ENCODE results near the gene LUC7L. TPM values are rescaled to one million over a fixed set of nuclear protein-coding genes. Genes with fewer than 3 reads are reported as not detected.
"Not testable (repeated sequence)": the region's sequence is repeated elsewhere in the genome, so short reads cannot be mapped to it uniquely, and the experiment has no call there.

The LUC7L gene
- total RNA-seq, 3 donors from 2014 or later, result 76.0 to 82.0 (median 76.2) TPM

- not testable (repeated sequence) for H3K36me3 Mint-ChIP-seq (ENCODE audit: insufficient read depth)
These were observed 55.1 kb downstream of the LUC7L start for GRCh38 chr16:173928-174769.

GRCh38 chr16:173211-173854 is 55.9 kb downstream of the LUC7L start:
- ATAC-seq; H3K36me3 Mint-ChIP-seq (ENCODE audit: insufficient read depth); DNase-seq; H3K9me3 Mint-ChIP-seq: not testable (repeated sequence)
- Mint-ChIP-seq H3K4me3 (peak overlapping the region; percentile 26), H3K27me3 (ENCODE audit: low read depth) (peaks cover 67% of the 10 kb centered on the region), H3K4me1 (ENCODE audit: low read depth) (peaks cover 11% of the 10 kb centered on the region)

More at GRCh38 chr16:173928-174769, 55.1 kb downstream of the LUC7L start:
- Mint-ChIP-seq H3K4me1 (ENCODE audit: low read depth) (peaks cover 11% of the 10 kb centered on the region), H3K27me3 (ENCODE audit: low read depth) (peaks cover 63% of the 10 kb centered on the region)
- ATAC-seq, DNase-seq, H3K9me3 Mint-ChIP-seq, H3K4me3 Mint-ChIP-seq: not testable (repeated sequence)

- peak; percentile 57 to 59 for ATAC-seq
- H3K36me3 Mint-ChIP-seq (ENCODE audit: insufficient read depth); DNase-seq; H3K9me3 Mint-ChIP-seq: not testable (repeated sequence)
- Mint-ChIP-seq H3K27me3 (ENCODE audit: low read depth) (peaks cover 67% of the 10 kb centered on the region), H3K4me3 (peak within 1 kb of the TSS; percentile 26), H3K4me1 (ENCODE audit: low read depth) (peaks cover 11% of the 10 kb centered on the region)
These were observed 56.8 kb downstream of the LUC7L start, which contains the start of gene HBA2 for GRCh38 chr16:172374-172941. HBA2 (plus strand) TSS chr16:172876; CDS start chr16:172913, 37 bp downstream.

DNA sequence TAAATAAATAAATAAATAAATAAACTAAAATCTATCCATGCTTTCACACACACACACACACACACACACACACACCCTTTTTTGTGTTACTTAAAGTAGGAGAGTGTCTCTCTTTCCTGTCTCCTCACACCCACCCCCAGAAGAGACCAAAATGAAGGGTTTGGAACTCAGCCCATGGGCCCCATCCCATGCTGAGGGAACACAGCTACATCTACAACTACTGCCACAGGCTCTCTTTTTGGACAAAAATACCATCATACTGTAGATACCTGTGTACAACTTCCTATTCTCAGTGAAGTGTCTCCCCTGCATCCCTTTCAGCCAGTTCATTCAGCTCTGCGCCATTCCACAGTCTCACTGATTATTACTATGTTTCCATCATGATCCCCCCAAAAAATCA is 58.5 kb downstream of the LUC7L start:
- no peak for ATAC-seq
- no peak overlapping the region for H3K4me3 Mint-ChIP-seq
- peaks cover 72% of the 10 kb centered on the region for H3K27me3 Mint-ChIP-seq (ENCODE audit: low read depth)
- no peaks in the 10 kb centered on the region for H3K36me3 Mint-ChIP-seq (ENCODE audit: insufficient read depth)
- no peak for DNase-seq
- H3K4me1 Mint-ChIP-seq (ENCODE audit: low read depth), result peaks cover 18% of the 10 kb centered on the region
- H3K9me3 Mint-ChIP-seq, result no peaks in the 10 kb centered on the region

DNA sequence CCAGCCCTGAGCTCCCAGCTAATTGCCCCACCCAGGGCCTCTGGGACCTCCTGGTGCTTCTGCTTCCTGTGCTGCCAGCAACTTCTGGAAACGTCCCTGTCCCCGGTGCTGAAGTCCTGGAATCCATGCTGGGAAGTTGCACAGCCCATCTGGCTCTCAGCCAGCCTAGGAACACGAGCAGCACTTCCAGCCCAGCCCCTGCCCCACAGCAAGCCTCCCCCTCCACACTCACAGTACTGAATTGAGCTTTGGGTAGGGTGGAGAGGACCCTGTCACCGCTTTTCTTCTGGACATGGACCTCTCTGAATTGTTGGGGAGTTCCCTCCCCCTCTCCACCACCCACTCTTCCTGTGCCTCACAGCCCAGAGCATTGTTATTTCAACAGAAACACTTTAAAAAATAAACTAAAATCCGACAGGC is 59.2 kb downstream of the LUC7L start:
- H3K4me3 Mint-ChIP-seq; H3K9me3 Mint-ChIP-seq; DNase-seq; H3K36me3 Mint-ChIP-seq (ENCODE audit: insufficient read depth); ATAC-seq: not testable (repeated sequence)
- peaks cover 69% of the 10 kb centered on the region for H3K27me3 Mint-ChIP-seq (ENCODE audit: low read depth)
- peaks cover 15% of the 10 kb centered on the region for H3K4me1 Mint-ChIP-seq (ENCODE audit: low read depth)

GRCh38 chr16:169014-169413 is 60.2 kb downstream of the LUC7L start:
- Mint-ChIP-seq H3K27me3 (ENCODE audit: low read depth) (peaks cover 59% of the 10 kb centered on the region), H3K36me3 (ENCODE audit: insufficient read depth) (no peaks in the 10 kb centered on the region), H3K9me3 (no peaks in the 10 kb centered on the region), H3K4me1 (ENCODE audit: low read depth) (peaks cover 8% of the 10 kb centered on the region), H3K4me3 (no peak overlapping the region)
- ATAC-seq, result no peak
- DNase-seq, result no peak

GRCh38 chr16:168424-168823 is 60.8 kb downstream of the LUC7L start:
- no peak overlapping the region for H3K4me3 Mint-ChIP-seq
- ATAC-seq, result no peak
- H3K9me3 Mint-ChIP-seq, result no peaks in the 10 kb centered on the region
- no peaks in the 10 kb centered on the region for H3K36me3 Mint-ChIP-seq (ENCODE audit: insufficient read depth)
- peaks cover 57% of the 10 kb centered on the region for H3K27me3 Mint-ChIP-seq (ENCODE audit: low read depth)
- no peak for DNase-seq
- H3K4me1 Mint-ChIP-seq (ENCODE audit: low read depth), result peaks cover 7% of the 10 kb centered on the region

GRCh38 chr16:167122-167690 is 62.0 kb downstream of the LUC7L start:
- Mint-ChIP-seq H3K36me3 (ENCODE audit: insufficient read depth) (no peaks in the 10 kb centered on the region), H3K4me1 (ENCODE audit: low read depth) (peaks cover 7% of the 10 kb centered on the region), H3K9me3 (no peaks in the 10 kb centered on the region), H3K27me3 (ENCODE audit: low read depth) (peaks cover 56% of the 10 kb centered on the region), H3K4me3 (no peak overlapping the region)
- no peak for DNase-seq
- no peak for ATAC-seq

GRCh38 chr16:166375-167121 is 62.7 kb downstream of the LUC7L start:
- H3K4me3 Mint-ChIP-seq, result no peak overlapping the region
- no peaks in the 10 kb centered on the region for H3K9me3 Mint-ChIP-seq
- ATAC-seq (peak in 1 of 2 donors; percentile 41), DNase-seq (no peak)
- no peaks in the 10 kb centered on the region for H3K36me3 Mint-ChIP-seq (ENCODE audit: insufficient read depth)
- H3K4me1 Mint-ChIP-seq (ENCODE audit: low read depth), result peaks cover 7% of the 10 kb centered on the region
- peaks cover 51% of the 10 kb centered on the region for H3K27me3 Mint-ChIP-seq (ENCODE audit: low read depth)

- Mint-ChIP-seq H3K27me3 (ENCODE audit: low read depth) (peaks cover 50% of the 10 kb centered on the region), H3K4me3 (no peak within 1 kb of the TSS)
- ATAC-seq, result peak; percentile 30 to 39
These were observed 63.5 kb downstream of the LUC7L start, which contains the start of gene HBM for GRCh38 chr16:165539-166374. HBM (plus strand) TSS chr16:165978; CDS start chr16:165998, 20 bp downstream.

DNA sequence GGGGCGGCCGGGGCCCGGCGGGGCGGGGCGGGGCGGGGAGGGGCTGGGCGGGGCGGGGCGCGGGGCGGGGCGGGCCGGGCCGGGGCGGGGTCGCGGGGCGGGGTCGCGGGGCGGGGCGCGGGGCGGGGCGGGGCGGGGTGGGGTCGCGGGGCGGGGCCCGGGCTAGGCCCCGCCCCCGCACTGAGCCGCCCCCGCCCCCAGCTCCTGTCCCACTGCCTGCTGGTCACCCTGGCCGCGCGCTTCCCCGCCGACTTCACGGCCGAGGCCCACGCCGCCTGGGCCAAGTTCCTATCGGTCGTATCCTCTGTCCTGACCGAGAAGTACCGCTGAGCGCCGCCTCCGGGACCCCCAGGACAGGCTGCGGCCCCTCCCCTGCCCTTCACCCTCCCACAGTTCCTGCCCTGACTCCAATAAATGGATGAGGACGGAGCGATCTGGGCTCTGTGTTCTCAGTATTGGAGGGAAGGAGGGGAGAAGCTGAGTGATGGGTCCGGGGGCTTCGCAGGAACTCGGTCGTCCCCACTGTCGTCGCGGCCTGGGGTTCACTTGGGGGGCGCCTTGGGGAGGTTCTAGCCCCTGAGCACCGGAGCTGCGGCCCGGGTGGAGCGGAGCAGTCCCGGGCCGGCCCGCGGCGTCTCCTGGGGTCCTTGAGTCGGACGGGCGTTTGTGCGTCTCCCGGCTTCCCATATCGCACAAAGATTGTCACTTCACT is 64.3 kb downstream of the LUC7L start:
- no peak overlapping the region for H3K4me3 Mint-ChIP-seq
- no peak for DNase-seq
- H3K36me3 Mint-ChIP-seq (ENCODE audit: insufficient read depth), result no peaks in the 10 kb centered on the region
- no peaks in the 10 kb centered on the region for H3K9me3 Mint-ChIP-seq
- peaks cover 45% of the 10 kb centered on the region for H3K27me3 Mint-ChIP-seq (ENCODE audit: low read depth)
- peaks cover 7% of the 10 kb centered on the region for H3K4me1 Mint-ChIP-seq (ENCODE audit: low read depth)
- ATAC-seq, result peak in 1 of 2 donors; percentile 32

More at GRCh38 chr16:165539-166374, 63.5 kb downstream of the LUC7L start, which contains the start of gene HBM:
- no peak for DNase-seq
- Mint-ChIP-seq H3K36me3 (ENCODE audit: insufficient read depth) (no peaks in the 10 kb centered on the region), H3K9me3 (no peaks in the 10 kb centered on the region), H3K4me1 (ENCODE audit: low read depth) (peaks cover 7% of the 10 kb centered on the region)

DNA sequence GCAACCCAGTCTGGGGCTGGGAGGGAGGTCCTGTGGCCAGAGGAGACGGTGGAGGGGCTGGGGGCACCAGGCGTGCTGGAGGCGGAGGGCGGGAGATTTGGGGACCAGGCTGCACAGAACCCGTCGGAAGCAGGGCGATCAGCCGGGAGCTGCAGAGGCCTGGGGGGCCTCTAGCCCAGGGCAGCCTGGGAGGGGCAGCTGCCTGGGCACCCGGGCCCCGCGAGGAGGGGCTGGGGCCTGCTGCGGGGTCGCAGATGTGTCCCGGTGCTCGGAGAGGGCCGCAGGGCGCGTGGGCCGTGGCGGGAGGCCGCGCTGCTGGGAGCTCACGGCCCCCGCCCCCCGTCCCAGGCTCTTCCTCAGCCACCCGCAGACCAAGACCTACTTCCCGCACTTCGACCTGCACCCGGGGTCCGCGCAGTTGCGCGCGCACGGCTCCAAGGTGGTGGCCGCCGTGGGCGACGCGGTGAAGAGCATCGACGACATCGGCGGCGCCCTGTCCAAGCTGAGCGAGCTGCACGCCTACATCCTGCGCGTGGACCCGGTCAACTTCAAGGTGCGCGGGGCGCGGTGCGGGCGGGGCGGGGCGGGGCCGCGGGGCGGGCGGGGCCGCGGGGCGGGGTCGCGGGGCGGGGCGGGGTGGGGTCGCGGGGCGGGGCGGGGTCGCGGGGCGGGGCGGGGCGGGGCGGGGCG is 65.0 kb downstream of the LUC7L start:
- not testable (repeated sequence) for H3K36me3 Mint-ChIP-seq (ENCODE audit: insufficient read depth); H3K4me3 Mint-ChIP-seq; H3K4me1 Mint-ChIP-seq (ENCODE audit: low read depth); H3K9me3 Mint-ChIP-seq; DNase-seq
- peak in 1 of 2 donors; percentile 32 for ATAC-seq
- H3K27me3 Mint-ChIP-seq (ENCODE audit: low read depth), result peaks cover 43% of the 10 kb centered on the region
